DOHH2 (cell line): ENCODE measurements around the gene FBXW10.
"Not testable (repeated sequence)": the region's sequence is repeated elsewhere in the genome, so short reads cannot be mapped to it uniquely, and the experiment has no call there.

ENCODE experiments used
- EZH2phosphoT487 ChIP-seq: fragments of 200-600 bp; sonication (generic); IDR thresholded peaks from 2 replicates; pipeline ENCODE4 v1.6.1; 2017; ENCODE audit warnings: borderline replicate concordance, mild to moderate bottlenecking, antibody characterized with exemption, low read length, moderate library complexity, mixed read lengths
- TF ChIP-seq, protein P1 (sequence below): fragments of 200-600 bp; sonication (generic); IDR thresholded peaks from one replicate; pipeline ENCODE4 v1.5.1; 2014; ENCODE audit warnings: antibody characterized with exemption, mild to moderate bottlenecking, low read depth, low read length; ENCODE audit not compliant: poor library complexity, severe bottlenecking

DNA sequence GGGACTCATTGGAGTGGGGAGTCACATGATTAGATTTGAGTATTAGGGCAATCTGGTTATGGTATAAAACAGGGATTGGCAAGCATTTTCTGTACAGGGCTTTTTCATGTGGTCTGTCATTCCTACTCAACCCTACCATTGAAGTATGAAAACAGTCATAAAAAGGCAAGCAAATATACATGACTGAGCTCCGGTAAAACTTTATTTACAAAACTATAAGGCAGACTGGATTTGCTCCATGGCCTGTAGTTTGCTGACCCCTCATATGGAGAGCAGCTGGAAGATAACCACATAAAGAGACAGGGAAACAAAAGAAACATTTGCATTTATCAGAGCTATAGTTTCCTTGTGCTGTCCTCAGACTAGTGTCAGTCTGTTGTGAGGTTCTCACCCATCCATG is 83.8 kb downstream of the FBXW10 start:
- not testable (repeated sequence) for TF ChIP-seq EZH2phosphoT487
- TF ChIP-seq, protein P1, sequence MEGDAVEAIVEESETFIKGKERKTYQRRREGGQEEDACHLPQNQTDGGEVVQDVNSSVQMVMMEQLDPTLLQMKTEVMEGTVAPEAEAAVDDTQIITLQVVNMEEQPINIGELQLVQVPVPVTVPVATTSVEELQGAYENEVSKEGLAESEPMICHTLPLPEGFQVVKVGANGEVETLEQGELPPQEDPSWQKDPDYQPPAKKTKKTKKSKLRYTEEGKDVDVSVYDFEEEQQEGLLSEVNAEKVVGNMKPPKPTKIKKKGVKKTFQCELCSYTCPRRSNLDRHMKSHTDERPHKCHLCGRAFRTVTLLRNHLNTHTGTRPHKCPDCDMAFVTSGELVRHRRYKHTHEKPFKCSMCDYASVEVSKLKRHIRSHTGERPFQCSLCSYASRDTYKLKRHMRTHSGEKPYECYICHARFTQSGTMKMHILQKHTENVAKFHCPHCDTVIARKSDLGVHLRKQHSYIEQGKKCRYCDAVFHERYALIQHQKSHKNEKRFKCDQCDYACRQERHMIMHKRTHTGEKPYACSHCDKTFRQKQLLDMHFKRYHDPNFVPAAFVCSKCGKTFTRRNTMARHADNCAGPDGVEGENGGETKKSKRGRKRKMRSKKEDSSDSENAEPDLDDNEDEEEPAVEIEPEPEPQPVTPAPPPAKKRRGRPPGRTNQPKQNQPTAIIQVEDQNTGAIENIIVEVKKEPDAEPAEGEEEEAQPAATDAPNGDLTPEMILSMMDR: not testable (repeated sequence)
